Skeletal muscle tissue (tissue), 4 donors: ENCODE data around the gene UBAC1. TPM values are rescaled to one million over a fixed set of nuclear protein-coding genes. Genes with fewer than 3 reads are reported as not detected.

Source experiments
- H3K27ac ChIP-seq: one replicate; pipeline ENCODE4 v1.7.0; 2013; ENCODE audit warnings: mild to moderate bottlenecking, low read depth, low read length, inconsistent platforms
- H3K27me3 ChIP-seq, 3 donors: one replicate each; pipeline ENCODE4 v1.7.0; 2013; ENCODE audit warnings: low read length in 3 of 3; ENCODE audit not compliant: control insufficient read depth in 3 of 3, insufficient read depth in 3 of 3
- H3K36me3 ChIP-seq, 3 donors: one replicate each; pipeline ENCODE4 v1.7.0; 2013; ENCODE audit warnings: low read length in 3 of 3; ENCODE audit not compliant: control insufficient read depth in 3 of 3, insufficient read depth in 3 of 3
- H3K4me1 ChIP-seq, 3 donors: one replicate each; pipeline ENCODE4 v1.7.0; 2013; ENCODE audit warnings: low read length in 3 of 3, mild to moderate bottlenecking in 3 of 3; ENCODE audit not compliant: control insufficient read depth in 3 of 3, insufficient read depth in 3 of 3
- H3K4me3 ChIP-seq, 3 donors: one replicate each; pipeline ENCODE4 v1.7.0; 2013; ENCODE audit warnings: low read length in 3 of 3
- H3K9ac ChIP-seq, 3 donors: one replicate each; pipeline ENCODE4 v1.7.0; 2013; ENCODE audit warnings: low read length in 3 of 3, mild to moderate bottlenecking in 3 of 3, moderate library complexity in 2 of 3, low read depth in 1 of 3
- H3K9me3 ChIP-seq, 3 donors: one replicate each; pipeline ENCODE4 v1.7.0; 2013; ENCODE audit warnings: low read length in 3 of 3; ENCODE audit not compliant: control insufficient read depth in 3 of 3
- total RNA-seq: library from RNA; depleted of rRNA; stranded (reverse); fragments of >200 nt; gene quantifications from one replicate; pipeline ENCODE4 v1.2.3, GENCODE V29; 2014
- donor health status: Osteomylitis.

UBAC1 gene
- total RNA-seq, 1 donor from 2014 or later: 37.6 TPM

DNA sequence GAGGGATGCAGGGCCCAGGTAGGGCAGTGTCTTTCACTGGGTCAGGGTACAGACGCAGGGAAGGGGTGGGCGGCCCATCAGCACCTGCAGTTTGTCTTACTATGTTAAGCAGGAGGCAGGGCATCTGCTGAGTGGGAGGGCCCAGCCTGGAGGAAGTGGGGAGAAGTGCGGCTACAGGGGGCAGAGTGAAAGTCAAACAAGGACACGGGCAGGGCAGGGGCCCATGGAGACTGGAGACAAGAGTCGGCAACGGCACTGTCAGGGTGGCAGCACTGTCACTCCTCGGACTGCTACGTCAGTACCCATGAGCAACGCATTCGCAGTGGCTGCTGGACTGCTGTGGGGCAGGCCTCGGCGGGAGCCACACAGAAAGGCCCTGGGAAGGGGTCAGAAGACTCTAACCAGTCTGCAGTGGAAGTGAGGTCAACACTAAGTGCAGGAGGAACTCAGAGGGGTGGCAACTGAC lies 73.6 kb downstream of the UBAC1 start:
- Histone ChIP-seq H3K9ac (peak overlapping the region; percentile 16 to 62 (median 27)), H3K27me3 (no peaks in the 10 kb centered on the region), H3K9me3 (no peaks in the 10 kb centered on the region), H3K4me3 (peak overlapping the region in 2 of 3 donors; percentile 4 to 49), H3K36me3 (no peaks in the 10 kb centered on the region), H3K4me1 (peaks cover 32 to 81% (median 71%) of the 10 kb centered on the region in 3 donors), H3K27ac (peak overlapping the region; percentile 38)

DNA sequence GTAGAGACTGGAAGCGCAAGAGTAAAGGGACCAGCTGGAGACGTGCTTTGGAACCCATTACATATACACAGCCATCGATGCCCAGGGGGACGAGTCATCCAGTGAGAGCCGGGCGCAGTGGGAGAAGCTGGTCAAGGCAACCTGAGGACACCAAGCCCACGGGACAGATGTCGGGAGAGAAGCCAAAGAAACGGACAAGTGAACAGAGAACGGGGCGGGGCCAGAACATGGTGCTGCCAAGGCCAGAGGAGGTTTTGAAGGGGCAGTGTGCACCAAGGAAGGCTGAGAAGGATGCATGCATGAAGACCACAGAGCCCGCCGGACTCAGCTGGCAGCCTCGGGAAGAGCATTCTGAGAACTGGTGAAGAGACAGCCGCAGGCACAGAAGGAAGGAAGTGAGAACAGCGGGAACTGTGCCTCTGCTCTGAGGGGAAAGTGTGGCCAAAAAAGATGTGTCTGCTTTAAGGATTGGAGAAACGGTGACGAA lies 74.1 kb downstream of the UBAC1 start:
- Histone ChIP-seq H3K27me3 (no peaks in the 10 kb centered on the region), H3K9ac (peak overlapping the region; percentile 30 to 62 (median 45)), H3K4me1 (peaks cover 32 to 81% (median 71%) of the 10 kb centered on the region in 3 donors), H3K36me3 (peaks cover 0 to 4% (median 2%) of the 10 kb centered on the region in 3 donors), H3K27ac (peak overlapping the region; percentile 77), H3K9me3 (no peaks in the 10 kb centered on the region), H3K4me3 (peak overlapping the region; percentile 38 to 49 (median 45))

DNA sequence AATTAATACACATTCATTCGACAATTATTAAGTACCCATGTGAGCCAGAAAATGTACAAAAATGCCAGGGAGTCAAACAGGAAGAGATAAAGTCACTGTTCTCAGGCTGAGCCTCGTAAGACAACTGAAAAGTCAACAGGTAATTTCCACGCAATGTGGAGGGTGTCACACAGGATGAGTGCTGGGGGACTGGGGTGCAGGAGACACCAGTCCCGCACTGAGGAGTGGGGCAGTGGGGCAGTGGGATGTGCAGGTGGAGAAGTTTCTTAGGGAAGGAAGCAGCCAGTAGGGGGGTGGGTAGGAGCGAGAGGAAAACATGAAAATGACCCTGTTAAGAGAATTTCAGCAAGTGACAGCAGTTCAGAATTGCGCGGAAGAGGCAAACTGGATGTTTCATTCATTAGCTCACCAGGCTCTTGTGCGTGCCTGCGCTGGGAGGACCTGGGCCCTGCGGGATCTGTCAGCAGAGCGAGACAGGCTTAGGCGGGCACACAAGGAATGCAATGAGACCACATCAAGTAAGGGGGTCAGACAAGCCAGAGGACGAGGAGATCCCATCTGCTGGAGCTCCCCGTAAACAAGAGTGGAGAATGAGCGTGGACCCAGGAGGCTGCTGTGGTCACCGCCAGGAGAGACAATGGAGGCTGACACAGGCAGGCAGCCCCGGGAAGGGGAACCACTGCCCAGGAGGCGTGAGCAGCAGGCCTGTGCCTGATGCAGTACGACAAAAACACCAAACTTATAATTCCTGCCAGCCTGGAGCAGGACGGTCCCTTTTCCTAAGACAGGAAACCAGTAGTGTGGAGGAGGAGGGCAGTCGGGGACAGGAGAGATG lies 74.8 kb downstream of the UBAC1 start:
- Histone ChIP-seq H3K27me3 (no peaks in the 10 kb centered on the region), H3K4me1 (peaks cover 32 to 79% (median 70%) of the 10 kb centered on the region in 3 donors), H3K9ac (peak overlapping the region; percentile 30 to 62 (median 45)), H3K4me3 (peak overlapping the region; percentile 38 to 49 (median 45)), H3K9me3 (no peaks in the 10 kb centered on the region), H3K27ac (peak overlapping the region; percentile 77), H3K36me3 (peaks cover 5 to 11% (median 8%) of the 10 kb centered on the region in 3 donors)

DNA sequence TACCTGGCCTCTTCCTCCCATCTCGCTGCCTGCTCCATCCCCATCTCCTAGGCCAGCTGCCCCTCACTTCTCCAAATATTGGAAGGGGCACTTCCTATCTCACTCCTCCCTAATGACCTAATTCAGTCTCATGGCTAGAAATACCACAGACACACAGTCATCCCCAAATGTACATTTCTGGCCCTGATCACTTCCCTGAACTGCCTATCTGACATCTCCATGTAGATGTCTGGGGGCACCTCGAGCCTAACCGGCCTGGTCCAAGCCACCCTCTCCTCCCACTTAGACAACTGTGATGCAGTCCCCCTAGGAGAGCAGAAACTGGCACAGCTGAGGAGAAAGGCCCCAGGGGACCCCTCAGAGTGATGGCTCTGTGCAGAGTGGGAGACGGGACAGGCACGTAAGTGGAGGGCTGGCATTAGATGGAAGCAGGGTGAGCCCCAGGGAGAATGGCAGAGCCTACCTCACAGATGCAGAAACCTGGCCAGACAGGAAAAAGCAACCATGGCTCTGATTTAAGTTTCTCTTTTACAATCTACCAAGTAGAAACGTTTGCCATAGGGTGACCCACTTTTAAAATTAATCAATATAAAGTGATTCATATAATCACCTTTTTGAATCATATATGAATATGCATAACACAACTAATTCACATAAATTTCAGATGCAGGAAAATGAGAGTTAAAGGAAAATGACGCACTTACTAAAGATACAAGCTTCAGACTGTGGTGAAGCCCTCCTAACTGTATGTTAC lies 75.9 kb downstream of the UBAC1 start:
- Histone ChIP-seq H3K27me3 (no peaks in the 10 kb centered on the region), H3K4me3 (no peak overlapping the region), H3K4me1 (peaks cover 32 to 68% (median 59%) of the 10 kb centered on the region in 3 donors), H3K9me3 (no peaks in the 10 kb centered on the region), H3K9ac (peak overlapping the region in 1 of 3 donors; percentile 11), H3K27ac (no peak overlapping the region), H3K36me3 (peaks cover 6 to 14% (median 13%) of the 10 kb centered on the region in 3 donors)

DNA sequence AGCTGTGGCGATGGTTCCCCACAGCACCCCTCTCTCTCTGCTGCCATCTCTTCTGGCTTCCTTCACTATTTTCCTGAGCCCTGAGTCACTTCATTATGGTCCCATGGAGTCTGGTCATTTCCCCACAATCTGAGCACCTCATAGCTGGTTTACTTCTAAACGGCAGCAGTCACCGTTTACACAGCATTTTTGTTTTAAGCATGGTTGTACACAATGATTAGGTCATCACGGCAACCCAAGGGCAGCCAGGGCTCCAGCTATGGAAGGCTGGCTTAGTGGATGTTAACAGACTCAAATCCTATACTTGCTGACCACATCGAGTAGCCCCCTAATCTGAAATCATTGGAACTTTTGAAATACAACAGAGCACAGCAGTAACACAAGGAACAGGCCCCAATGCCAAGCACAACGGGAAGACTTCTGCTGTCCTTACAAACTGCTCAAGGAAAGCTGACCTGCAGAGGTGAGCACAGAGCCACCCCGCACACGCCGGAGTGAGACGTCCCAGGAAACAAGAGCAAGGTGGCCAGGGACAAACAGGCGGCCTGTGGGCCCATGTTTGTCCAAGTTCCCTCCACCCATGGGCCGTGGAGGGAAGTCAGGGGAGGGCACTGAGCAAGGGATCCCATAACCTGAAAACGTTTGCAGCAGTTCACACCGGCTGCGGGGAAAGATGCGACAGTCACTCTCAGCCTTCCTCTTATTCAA lies 76.7 kb downstream of the UBAC1 start:
- no peaks in the 10 kb centered on the region for H3K9me3 ChIP-seq
- peaks cover 7 to 15% (median 13%) of the 10 kb centered on the region in 3 donors for H3K36me3 ChIP-seq
- H3K4me3 ChIP-seq: no peak overlapping the region
- peak overlapping the region in 2 of 3 donors; percentile 11 to 25 for H3K9ac ChIP-seq
- peaks cover 28 to 66% (median 54%) of the 10 kb centered on the region in 3 donors for H3K4me1 ChIP-seq
- H3K27me3 ChIP-seq: no peaks in the 10 kb centered on the region
- no peak overlapping the region for H3K27ac ChIP-seq

DNA sequence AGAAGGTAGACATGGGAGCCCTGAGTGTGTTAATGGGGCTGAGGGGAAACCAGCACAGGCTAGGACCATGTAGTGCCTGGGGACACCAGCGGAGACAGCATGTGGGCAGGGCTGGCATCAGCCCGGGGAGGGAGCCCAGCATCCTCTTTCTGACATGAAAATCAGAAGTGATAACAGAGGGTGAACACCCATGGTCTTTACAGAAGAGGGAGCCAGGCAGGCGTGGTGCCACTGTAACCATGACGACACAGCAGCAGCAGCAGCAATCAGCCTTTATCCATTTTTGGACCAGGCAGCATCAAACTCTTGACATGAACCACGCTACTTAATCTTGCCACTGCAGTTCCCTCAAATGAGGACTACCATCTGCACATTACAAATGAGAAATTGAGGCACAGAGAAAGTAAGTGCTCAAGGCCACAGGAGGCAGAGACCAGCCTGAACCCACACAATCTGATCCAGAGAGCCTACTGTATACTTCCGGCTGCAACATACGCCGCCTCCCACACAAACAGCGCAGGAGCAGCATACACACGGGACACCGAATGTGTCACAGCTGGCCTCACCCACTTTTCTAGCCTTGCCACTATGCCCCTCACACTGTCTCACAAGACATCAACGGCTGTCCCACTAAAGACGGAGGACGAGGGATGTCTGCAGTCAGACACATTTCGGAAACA lies 77.6 kb downstream of the UBAC1 start:
- peaks cover 34 to 66% (median 48%) of the 10 kb centered on the region in 3 donors for H3K4me1 ChIP-seq

More for the DNA sequence above, 77.6 kb downstream of the UBAC1 start:
- no peaks in the 10 kb centered on the region for H3K9me3 ChIP-seq
- H3K27me3 ChIP-seq: no peaks in the 10 kb centered on the region
- no peak overlapping the region for H3K9ac ChIP-seq
- H3K4me3 ChIP-seq: no peak overlapping the region
- H3K27ac ChIP-seq: no peak overlapping the region
- peaks cover 7 to 15% (median 13%) of the 10 kb centered on the region in 3 donors for H3K36me3 ChIP-seq

Other genes with a start within 250 kb of the UBAC1 start
- 31.3 TPM for gene CAMSAP1, start 53.8 kb downstream of the UBAC1 start, total RNA-seq
- gene NACC2, start 133.9 kb upstream of the UBAC1 start, total RNA-seq: 7.3 TPM
- 24.0 TPM for gene TMEM250, start 157.5 kb upstream of the UBAC1 start, total RNA-seq
- not detected for gene LHX3, start 243.8 kb upstream of the UBAC1 start, total RNA-seq